Smooth muscle cell of the pulmonary artery (primary cell): Measurements from ENCODE around the gene SERTM2. TPM values are rescaled to one million over a fixed set of nuclear protein-coding genes. Genes with fewer than 3 reads are reported as not detected.

Source experiments
- total RNA-seq: library from RNA; depleted of rRNA; stranded (reverse); fragments of >200 nt; gene quantifications from 2 replicates; pipeline ENCODE4 v1.2.3, GENCODE V29; 2014

Gene SERTM2
- 0.03 TPM in 1 of 2 replicates, not detected in the other for total RNA-seq

DNA sequence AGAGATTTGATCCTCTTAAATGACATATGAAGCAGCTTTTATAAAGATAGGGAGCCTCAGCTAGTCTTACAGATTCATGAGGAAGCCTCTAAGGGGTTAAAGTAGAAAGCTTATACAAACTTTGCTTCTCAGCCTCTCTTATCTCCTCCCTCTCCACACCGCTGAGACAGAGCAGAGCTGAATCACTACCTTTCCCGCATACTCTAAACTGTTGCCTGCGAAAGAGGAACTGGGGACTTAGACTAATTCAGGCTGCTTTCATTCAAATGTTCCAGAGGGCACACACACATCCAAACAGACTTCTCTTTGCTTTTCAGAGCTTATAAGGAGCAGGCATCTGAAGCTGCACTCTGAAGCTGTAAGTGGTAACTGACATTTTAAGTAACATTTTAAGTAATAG lies at the start of gene SERTM2:
Gene SERTM2 (plus strand): TSS at position 169 of the 400 bp plus-strand sequence. CDS start 7,213 bp downstream, outside the sequence.

Other genes with a start within 250 kb of the SERTM2 start
- 0.07 TPM in 1 of 2 replicates, not detected in the other for gene CAPN6, start 241.2 kb upstream of the SERTM2 start, total RNA-seq
- gene DCX, start 99.5 kb upstream of the SERTM2 start, total RNA-seq = not detected in 2 replicates
- 50.8 and 58.5 TPM in 2 replicates for gene ALG13, start 169.5 kb downstream of the SERTM2 start, total RNA-seq